IMR-90 (cell line): ENCODE data around the gene SLAMF9. TPM values are rescaled to one million over a fixed set of nuclear protein-coding genes. Genes with fewer than 3 reads are reported as not detected.

Experiments
- ATAC-seq: fragments of 200-7000 bp; cut with Tn5 transposase; 2 replicates; pipeline ENCODE4 v1.9.1; 2020; ENCODE audit warnings: low read depth, mild to moderate bottlenecking, moderate library complexity
- BruUV-seq: library from RNA; stranded (reverse); fragments of 400-500 nt; replicated peaks from 2 replicates; lab custom pipeline; 2021; lab: Mats Ljungman, UMichigan
- CTCF ChIA-PET: fragments of 300-600 bp; formaldehyde crosslinking; extraction: SDS; loops from one replicate; lab custom pipeline; 2021; ENCODE audit warnings: antibody characterized with exemption; lab: Yijun Ruan, JAX
- POLR2A ChIA-PET: fragments of 300-600 bp; sonication (Branson Sonifier 250); formaldehyde crosslinking; loops from one replicate; lab custom pipeline; 2022; ENCODE audit warnings: antibody characterized with exemption; ENCODE audit not compliant: unreplicated experiment; lab: Charles Lee
- DNase-seq: peaks from one replicate; pipeline ENCODE4 v3.0.0; 2013
- H2AFZ ChIP-seq: replicated peaks from 2 replicates; pipeline ENCODE3; 2013; ENCODE audit warnings: low read length, mild to moderate bottlenecking; ENCODE audit not compliant: poor library complexity
- H2AK5ac ChIP-seq: 2 replicates; pipeline ENCODE4 v1.6.1; 2013; ENCODE audit warnings: low read depth, low read length, inconsistent platforms
- H2AK9ac ChIP-seq: replicated peaks from 2 replicates; pipeline ENCODE3; 2013; ENCODE audit warnings: mild to moderate bottlenecking, low read depth, low read length, moderate library complexity; ENCODE audit not compliant: poor library complexity
- H2BK120ac ChIP-seq: 2 replicates; pipeline ENCODE4 v1.6.1; 2013; ENCODE audit warnings: low read depth, low read length, inconsistent platforms
- H2BK15ac ChIP-seq: 3 replicates; pipeline ENCODE4 v1.6.1; 2013; ENCODE audit warnings: low read depth, low read length, inconsistent platforms
- H2BK20ac ChIP-seq: 2 replicates; pipeline ENCODE4 v1.6.1; 2013; ENCODE audit warnings: low read depth, mild to moderate bottlenecking, inconsistent platforms, low read length, moderate library complexity
- H2BK5ac ChIP-seq: 2 replicates; pipeline ENCODE4 v1.6.1; 2013; ENCODE audit warnings: mild to moderate bottlenecking, low read depth, low read length, inconsistent platforms; ENCODE audit not compliant: poor library complexity, severe bottlenecking
- H3K14ac ChIP-seq: replicated peaks from 2 replicates; pipeline ENCODE4 v1.6.1; 2013; ENCODE audit warnings: low read depth, low read length, inconsistent platforms
- H3K18ac ChIP-seq: 2 replicates; pipeline ENCODE4 v1.6.1; 2013; ENCODE audit warnings: low read depth, low read length, control low read depth
- H3K23ac ChIP-seq: 2 replicates; pipeline ENCODE4 v1.6.1; 2013; ENCODE audit warnings: low read depth, low read length, inconsistent platforms
- H3K27ac ChIP-seq: 2 replicates; pipeline ENCODE4 v1.5.1; 2013; ENCODE audit warnings: mild to moderate bottlenecking, control low read depth, low read length; ENCODE audit not compliant: insufficient read depth
- H3K27me3 ChIP-seq: 2 replicates; pipeline ENCODE4 v1.6.1; 2013; ENCODE audit warnings: low read length; ENCODE audit not compliant: control insufficient read depth, insufficient read depth
- H3K36me3 ChIP-seq: 2 replicates; pipeline ENCODE4 v1.6.1; 2013; ENCODE audit warnings: low read length, mixed read lengths; ENCODE audit not compliant: control insufficient read depth, insufficient read depth
- H3K4ac ChIP-seq: 2 replicates; pipeline ENCODE4 v1.6.1; 2013; ENCODE audit warnings: low read depth, low read length, inconsistent platforms
- H3K4me1 ChIP-seq: 2 replicates; pipeline ENCODE4 v1.6.1; 2013; ENCODE audit warnings: low read length, mixed read lengths; ENCODE audit not compliant: control insufficient read depth, insufficient read depth
- H3K4me2 ChIP-seq: 2 replicates; pipeline ENCODE4 v1.6.1; 2013; ENCODE audit warnings: low read depth, mild to moderate bottlenecking, control low read depth, low read length, moderate library complexity
- H3K4me3 ChIP-seq: 2 replicates; pipeline ENCODE4 v1.5.1; 2013; ENCODE audit warnings: low read depth, mild to moderate bottlenecking, control low read depth, low read length, moderate library complexity; ENCODE audit not compliant: insufficient read depth
- H3K56ac ChIP-seq: 2 replicates; pipeline ENCODE4 v1.6.1; 2013; ENCODE audit warnings: low read length, inconsistent platforms; ENCODE audit not compliant: insufficient read depth; ENCODE audit errors: extremely low read depth
- H3K79me1 ChIP-seq, 2 experiments: 2 replicates each; pipeline ENCODE4 v1.6.1; 2013; ENCODE audit warnings: low read length in 2 of 2, inconsistent platforms in 1 of 2, low read depth in 1 of 2
- H3K9ac ChIP-seq: 2 replicates; pipeline ENCODE4 v1.6.1; 2013; ENCODE audit warnings: low read depth, low read length, control low read depth
- H3K9me1 ChIP-seq: 2 replicates; pipeline ENCODE4 v1.6.1; 2013; ENCODE audit warnings: low read length, inconsistent platforms; ENCODE audit not compliant: insufficient read depth
- H3K9me3 ChIP-seq: 2 replicates; pipeline ENCODE4 v1.6.1; 2013; ENCODE audit warnings: low read length; ENCODE audit not compliant: control insufficient read depth, insufficient read depth
- H4K20me1 ChIP-seq: 2 replicates; pipeline ENCODE4 v1.6.1; 2013; ENCODE audit warnings: low read length, inconsistent platforms; ENCODE audit not compliant: insufficient read depth
- H4K5ac ChIP-seq: 2 replicates; pipeline ENCODE4 v1.6.1; 2013; ENCODE audit warnings: mild to moderate bottlenecking, low read depth, low read length, control low read depth
- H4K8ac ChIP-seq, 2 experiments: 2 replicates each; pipeline ENCODE4 v1.6.1; 2013; ENCODE audit warnings: low read depth in 2 of 2, low read length in 2 of 2, control low read depth in 1 of 2, inconsistent platforms in 1 of 2
- H4K91ac ChIP-seq: 2 replicates; pipeline ENCODE4 v1.6.1; 2013; ENCODE audit warnings: low read depth, low read length, inconsistent platforms; ENCODE audit not compliant: insufficient read depth
- BHLHE40 ChIP-seq: fragments of 150-350 bp; IDR thresholded peaks from 2 replicates; pipeline ENCODE4 v1.6.1; 2016; ENCODE audit warnings: mild to moderate bottlenecking, low read depth, low read length
- CEBPB ChIP-seq: IDR thresholded peaks from 2 replicates; pipeline ENCODE4 v1.6.1; 2012; ENCODE audit warnings: low read depth, low read length, improper control_type of control experiment
- CHD1 ChIP-seq: IDR thresholded peaks from 2 replicates; pipeline ENCODE4 v1.6.1; 2012; ENCODE audit warnings: low read depth, low read length, improper control_type of control experiment
- MAFK ChIP-seq: IDR thresholded peaks from 2 replicates; pipeline ENCODE4 v1.6.1; 2012; ENCODE audit warnings: low read depth, low read length, improper control_type of control experiment
- MAZ ChIP-seq: IDR thresholded peaks from 2 replicates; pipeline ENCODE4 v1.6.1; 2012; ENCODE audit warnings: low read depth, mild to moderate bottlenecking, low read length, improper control_type of control experiment, moderate library complexity, borderline replicate concordance
- MXI1 ChIP-seq: IDR thresholded peaks from 2 replicates; pipeline ENCODE4 v1.6.1; 2012; ENCODE audit warnings: low read depth, mild to moderate bottlenecking, low read length, moderate library complexity, borderline replicate concordance
- NFE2L2 ChIP-seq: fragments of 150-350 bp; IDR thresholded peaks from 2 replicates; pipeline ENCODE4 v1.6.1; 2016; ENCODE audit warnings: low read depth, mild to moderate bottlenecking, low read length
- POLR2A ChIP-seq: IDR thresholded peaks from 2 replicates; pipeline ENCODE4 v1.6.1; 2012; ENCODE audit warnings: mild to moderate bottlenecking, low read depth, low read length
- RAD21 ChIP-seq: IDR thresholded peaks from 2 replicates; pipeline ENCODE4 v1.6.1; 2012; ENCODE audit warnings: low read length, improper control_type of control experiment
- RCOR1 ChIP-seq: IDR thresholded peaks from 2 replicates; pipeline ENCODE4 v1.6.1; 2012; ENCODE audit warnings: mild to moderate bottlenecking, low read length, improper control_type of control experiment; ENCODE audit not compliant: insufficient replicate concordance
- RFX5 ChIP-seq: IDR thresholded peaks from 2 replicates; pipeline ENCODE4 v1.8.0; 2012; ENCODE audit warnings: low read depth, mild to moderate bottlenecking, low read length, moderate library complexity
- SMC3 ChIP-seq: fragments of 150-350 bp; IDR thresholded peaks from 2 replicates; pipeline ENCODE4 v1.6.1; 2016; ENCODE audit warnings: low read depth, mild to moderate bottlenecking, antibody characterized with exemption, low read length, moderate library complexity
- WGBS, 2 experiments: methylation state at CpG; one replicate each; pipeline versions ENCODE4 v1.1.5 to v1.1.7; 2013; ENCODE audit warnings: missing lambda C conversion rate in 2 of 2; ENCODE audit not compliant: insufficient read length in 1 of 2; ENCODE audit errors: extremely low coverage in 2 of 2; 5-methylcytosine and 5-hydroxymethylcytosine counted together
- dilution Hi-C: fragments of 300-500 bp; cut with HindIII; formaldehyde crosslinking; loops from one replicate; pipeline ENCODE4 v1.14.3; 2018; ENCODE audit warnings: low sequenced_read_pairs; ENCODE audit not compliant: unreplicated experiment
- in situ Hi-C: fragments of 300-500 bp; cut with MboI; formaldehyde crosslinking; loops from 3 replicates; pipeline ENCODE4 v1.14.3; 2019; ENCODE audit warnings: low sequenced_read_pairs, inconsistent platforms, mixed read lengths
- intact Hi-C: fragments of 100-400 bp; cut with micrococcal nuclease; formaldehyde crosslinking; loops from 2 replicates; pipeline ENCODE4 v1.10.0; 2022
- polyA plus RNA-seq, 3 experiments: library from polyadenylated mRNA; depleted of rRNA; stranded (reverse); fragments of >200 nt; gene quantifications; 2 replicates each; pipeline ENCODE4 v1.2.3, GENCODE V29; 2012; ENCODE audit warnings: low replicate concordance in 1 of 3
- total RNA-seq: library from RNA; depleted of rRNA; stranded (reverse); fragments of >200 nt; gene quantifications from 2 replicates; pipeline ENCODE4 v1.2.3, GENCODE V29; 2012
- TF ChIP-seq, protein P1 (sequence below): fragments of 150-350 bp; IDR thresholded peaks from 2 replicates; pipeline ENCODE4 v1.6.1; 2016; ENCODE audit warnings: low read depth, mild to moderate bottlenecking, low read length, moderate library complexity, borderline replicate concordance
- TF ChIP-seq, protein P2 (sequence below): conservative IDR thresholded peaks from 2 replicates; pipeline ENCODE4 v1.5.1; 2012; ENCODE audit warnings: mild to moderate bottlenecking, low read depth, low read length, improper control_type of control experiment
- TF ChIP-seq, protein P3 (sequence below): fragments of 150-350 bp; IDR thresholded peaks from 2 replicates; pipeline ENCODE4 v1.6.1; 2017; ENCODE audit warnings: mild to moderate bottlenecking, antibody characterized with exemption, low read length, low read depth

SLAMF9 gene
- total and polyA plus RNA-seq, 2 of the 4 experiments (the other 2 are of a cell fraction) = 0.18 to 0.67 TPM

DNA sequence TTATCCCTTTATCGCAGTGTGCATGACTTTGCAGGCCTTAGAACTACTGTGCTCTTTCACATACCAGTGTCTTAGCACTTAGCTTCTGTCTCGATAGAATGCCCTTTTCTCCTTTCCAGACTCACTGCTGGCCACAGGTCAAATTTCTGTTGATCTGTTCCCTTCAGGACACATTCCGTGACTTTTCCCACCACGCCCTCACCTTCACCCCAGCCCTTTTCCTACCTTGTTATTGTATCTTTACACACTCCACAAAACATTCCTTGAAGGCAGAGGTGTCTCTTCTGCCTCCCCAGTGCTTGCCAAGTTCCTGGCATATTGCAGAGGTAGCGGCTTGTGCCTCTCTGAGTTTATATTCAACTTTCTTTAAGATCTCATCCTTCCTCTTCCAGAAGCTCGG, 4.9 kb downstream of the SLAMF9 start:
- 60% methylated on average over 4 of the region's 6 CpGs; no CpG with 5 or more reads in 1 of the 2 experiments for WGBS, 2 experiments

More for the DNA sequence above, 4.9 kb downstream of the SLAMF9 start:
- no TSS peak for BruUV-seq
- Histone ChIP-seq H2AK9ac (no peak overlapping the region), H3K27me3 (peaks cover 30% of the 10 kb centered on the region), H4K5ac (no peak overlapping the region), H2AFZ (no peak overlapping the region), H3K9ac (no peak overlapping the region), H3K4me2 (no peak overlapping the region), H2BK5ac (no peak overlapping the region), H3K4me3 (no peak overlapping the region), H3K14ac (no peak overlapping the region), H4K91ac (no peak overlapping the region), H3K27ac (no peak overlapping the region), H3K36me3 (no peaks in the 10 kb centered on the region), H4K20me1 (no peaks in the 10 kb centered on the region), H3K9me3 (no peaks in the 10 kb centered on the region), H2BK20ac (no peak overlapping the region), H3K23ac (no peak overlapping the region), H4K8ac (no peak overlapping the region), H2AK5ac (no peak overlapping the region), H3K18ac (no peak overlapping the region), H3K9me1 (no peaks in the 10 kb centered on the region), H3K56ac (no peak overlapping the region), H3K4ac (no peak overlapping the region), H2BK15ac (no peak overlapping the region), H2BK120ac (no peak overlapping the region), H3K4me1 (peaks cover 2% of the 10 kb centered on the region; the same call in 1 of the 2 replicates), H3K79me1 (no peaks in the 10 kb centered on the region)
- TF ChIP-seq MAZ (no peak), POLR2A (no peak), RAD21 (no peak), SMC3 (no peak), NFE2L2 (no peak), CHD1 (no peak), RCOR1 (no peak), BHLHE40 (no peak), MXI1 (no peak), MAFK (no peak), RFX5 (no peak), CEBPB (no peak)
- TF ChIP-seq, protein P1, sequence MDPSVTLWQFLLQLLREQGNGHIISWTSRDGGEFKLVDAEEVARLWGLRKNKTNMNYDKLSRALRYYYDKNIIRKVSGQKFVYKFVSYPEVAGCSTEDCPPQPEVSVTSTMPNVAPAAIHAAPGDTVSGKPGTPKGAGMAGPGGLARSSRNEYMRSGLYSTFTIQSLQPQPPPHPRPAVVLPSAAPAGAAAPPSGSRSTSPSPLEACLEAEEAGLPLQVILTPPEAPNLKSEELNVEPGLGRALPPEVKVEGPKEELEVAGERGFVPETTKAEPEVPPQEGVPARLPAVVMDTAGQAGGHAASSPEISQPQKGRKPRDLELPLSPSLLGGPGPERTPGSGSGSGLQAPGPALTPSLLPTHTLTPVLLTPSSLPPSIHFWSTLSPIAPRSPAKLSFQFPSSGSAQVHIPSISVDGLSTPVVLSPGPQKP = no peak
- TF ChIP-seq, protein P2, sequence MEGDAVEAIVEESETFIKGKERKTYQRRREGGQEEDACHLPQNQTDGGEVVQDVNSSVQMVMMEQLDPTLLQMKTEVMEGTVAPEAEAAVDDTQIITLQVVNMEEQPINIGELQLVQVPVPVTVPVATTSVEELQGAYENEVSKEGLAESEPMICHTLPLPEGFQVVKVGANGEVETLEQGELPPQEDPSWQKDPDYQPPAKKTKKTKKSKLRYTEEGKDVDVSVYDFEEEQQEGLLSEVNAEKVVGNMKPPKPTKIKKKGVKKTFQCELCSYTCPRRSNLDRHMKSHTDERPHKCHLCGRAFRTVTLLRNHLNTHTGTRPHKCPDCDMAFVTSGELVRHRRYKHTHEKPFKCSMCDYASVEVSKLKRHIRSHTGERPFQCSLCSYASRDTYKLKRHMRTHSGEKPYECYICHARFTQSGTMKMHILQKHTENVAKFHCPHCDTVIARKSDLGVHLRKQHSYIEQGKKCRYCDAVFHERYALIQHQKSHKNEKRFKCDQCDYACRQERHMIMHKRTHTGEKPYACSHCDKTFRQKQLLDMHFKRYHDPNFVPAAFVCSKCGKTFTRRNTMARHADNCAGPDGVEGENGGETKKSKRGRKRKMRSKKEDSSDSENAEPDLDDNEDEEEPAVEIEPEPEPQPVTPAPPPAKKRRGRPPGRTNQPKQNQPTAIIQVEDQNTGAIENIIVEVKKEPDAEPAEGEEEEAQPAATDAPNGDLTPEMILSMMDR = no peak
- TF ChIP-seq, protein P3, sequence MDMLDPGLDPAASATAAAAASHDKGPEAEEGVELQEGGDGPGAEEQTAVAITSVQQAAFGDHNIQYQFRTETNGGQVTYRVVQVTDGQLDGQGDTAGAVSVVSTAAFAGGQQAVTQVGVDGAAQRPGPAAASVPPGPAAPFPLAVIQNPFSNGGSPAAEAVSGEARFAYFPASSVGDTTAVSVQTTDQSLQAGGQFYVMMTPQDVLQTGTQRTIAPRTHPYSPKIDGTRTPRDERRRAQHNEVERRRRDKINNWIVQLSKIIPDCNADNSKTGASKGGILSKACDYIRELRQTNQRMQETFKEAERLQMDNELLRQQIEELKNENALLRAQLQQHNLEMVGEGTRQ = no peak
- no peak for ATAC-seq
- dilution Hi-C loops (no loop called here), intact Hi-C loops (loop anchor here (10.0 kb wide), 1 partner anchor 426 kb away; no protein-coding TSS in a partner anchor), in situ Hi-C loops (no loop called here)
- ChIA-PET POLR2A (no interaction called here), CTCF (no interaction called here)
- no peak for DNase-seq
